ENCODE results near the gene ZNF175. TPM values are rescaled to one million over a fixed set of nuclear protein-coding genes. Genes with fewer than 3 reads are reported as not detected.

Gene ZNF175
- total RNA-seq, 1 donor from 2014 or later: 12.5 TPM

DNA sequence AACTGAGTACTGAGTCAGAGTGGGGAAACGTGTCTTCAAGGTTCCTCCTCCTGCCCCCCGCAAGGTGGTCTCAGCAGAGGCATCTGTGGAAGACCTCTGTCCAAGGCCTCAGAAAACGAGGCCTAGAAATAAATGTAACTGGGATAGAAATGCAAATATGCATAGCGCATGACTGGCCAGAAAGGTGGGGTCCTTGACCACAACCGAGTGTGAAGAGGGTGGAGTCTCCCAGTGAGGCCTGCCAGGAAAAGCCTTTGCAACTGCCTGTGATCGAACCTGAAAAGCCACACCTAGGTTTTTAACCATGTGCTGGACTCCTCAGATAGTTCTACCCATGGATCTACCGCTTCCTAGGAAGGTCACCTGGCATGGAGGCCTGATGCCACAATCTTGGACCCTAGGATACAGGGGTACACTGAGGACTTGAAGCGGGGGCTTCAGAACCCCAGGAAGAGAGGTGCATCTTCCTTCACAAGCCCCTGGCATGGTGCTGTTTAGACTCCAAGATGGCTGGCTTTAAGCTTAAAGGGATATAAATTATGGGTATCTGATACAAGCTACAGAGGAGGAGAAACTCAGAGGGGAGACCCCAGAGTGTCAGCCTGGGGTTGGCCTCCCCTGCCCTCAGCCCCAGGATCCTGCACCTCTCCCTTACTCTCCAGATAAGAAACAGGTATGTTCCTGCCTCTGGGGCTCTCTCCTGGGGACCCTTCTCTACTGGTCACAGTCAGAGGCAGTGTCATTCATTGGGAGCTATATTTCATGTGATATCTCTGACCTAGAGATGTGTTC lies 21.4 kb upstream of the ZNF175 start:
- DNase-seq (ENCODE audit: low read depth): no peak

DNA sequence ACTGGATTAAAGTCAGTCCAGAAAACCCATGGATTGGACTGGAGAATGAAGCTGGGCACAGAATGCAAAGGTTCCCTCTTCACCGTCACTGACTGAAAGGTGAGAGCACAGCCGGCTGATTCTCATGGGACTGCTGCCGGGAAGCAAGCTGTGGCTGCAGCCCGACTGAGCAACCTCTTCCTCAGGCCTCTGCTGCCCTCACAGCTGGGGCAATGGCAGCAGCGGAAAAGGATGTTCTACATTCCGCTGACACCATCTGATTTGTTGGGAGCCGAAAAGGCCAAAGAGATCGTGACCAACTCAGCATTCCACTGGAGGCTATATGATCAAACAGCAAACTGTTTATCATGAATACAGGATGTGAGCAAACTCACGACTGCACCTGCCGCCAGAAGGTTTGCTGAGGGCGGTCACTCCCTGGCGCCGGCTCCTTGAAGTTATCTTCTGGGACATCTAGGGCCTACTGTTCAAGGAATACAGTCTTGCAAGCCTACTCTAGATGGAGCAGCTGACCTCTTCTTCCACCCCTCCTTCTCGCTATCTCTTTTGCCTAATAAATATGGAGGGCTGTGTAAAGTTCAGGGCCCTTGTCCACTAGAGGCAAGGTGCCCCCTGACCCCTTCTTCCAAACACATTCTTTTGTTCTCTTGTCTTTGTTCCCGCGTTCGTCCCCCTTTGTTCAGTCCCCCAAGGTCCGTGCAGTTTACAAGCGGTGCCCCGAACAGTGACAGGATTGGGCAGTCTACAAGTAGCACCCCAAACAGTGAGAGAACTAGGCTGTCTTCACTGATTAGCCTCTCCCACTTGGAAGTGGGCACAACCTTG lies 20.0 kb upstream of the ZNF175 start:
- no peak for DNase-seq (ENCODE audit: low read depth)

DNA sequence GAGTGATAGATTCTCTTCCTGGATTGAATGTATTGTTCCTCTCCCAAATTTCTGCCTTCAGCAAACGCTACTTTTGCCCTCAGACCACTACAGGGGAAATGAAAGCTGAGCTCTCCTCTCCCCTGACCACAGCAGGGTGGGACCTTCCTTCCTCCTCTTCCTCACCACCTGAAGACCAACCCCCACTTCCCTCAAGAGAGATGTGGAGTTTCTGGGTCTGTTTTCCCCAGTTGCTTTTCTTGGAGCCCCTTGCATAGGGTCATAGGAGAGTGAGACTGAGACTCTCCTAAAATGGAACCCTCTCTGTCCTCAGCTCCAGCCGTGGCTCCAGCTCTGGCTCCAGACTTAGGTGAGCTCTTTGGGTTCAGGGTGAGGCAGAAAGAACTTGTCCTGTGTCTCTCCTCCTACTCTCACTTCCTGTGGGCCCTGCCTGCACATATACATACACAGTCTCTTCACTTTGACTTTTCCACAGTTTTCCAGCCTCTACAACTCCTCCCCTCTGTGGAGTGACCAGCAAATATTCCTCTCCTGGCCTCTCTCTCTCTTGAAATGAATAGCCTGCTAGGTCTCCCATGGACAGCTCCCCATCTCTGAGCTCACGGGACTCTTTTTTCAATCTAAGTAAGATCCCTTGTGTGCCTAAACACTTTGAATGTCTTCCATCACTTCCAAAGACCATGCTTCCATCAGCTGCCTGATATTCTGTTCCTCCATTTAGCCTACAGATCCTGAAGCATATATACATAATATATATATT lies 19.2 kb upstream of the ZNF175 start:
- DNase-seq (ENCODE audit: low read depth): no peak

DNA sequence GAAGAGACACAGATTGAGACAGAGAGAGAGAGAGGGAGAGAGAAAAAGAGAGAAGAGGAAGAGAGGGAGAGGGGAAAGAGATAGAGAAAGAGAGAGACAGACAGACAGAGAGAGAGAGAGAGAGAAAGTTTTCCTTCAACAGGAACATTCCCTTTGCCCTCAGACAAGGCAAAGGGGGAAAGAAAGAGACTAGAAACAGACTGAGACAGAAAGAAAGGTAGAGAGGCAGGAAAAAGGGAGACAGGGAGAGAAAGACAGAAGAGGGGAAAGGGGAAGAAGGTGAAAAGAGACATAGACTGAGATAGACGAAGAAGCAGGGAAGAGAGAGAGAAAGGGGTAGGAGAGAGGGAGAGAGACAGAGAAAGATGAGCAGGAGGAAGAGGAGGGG lies 18.5 kb upstream of the ZNF175 start:
- no peak for DNase-seq (ENCODE audit: low read depth)

DNA sequence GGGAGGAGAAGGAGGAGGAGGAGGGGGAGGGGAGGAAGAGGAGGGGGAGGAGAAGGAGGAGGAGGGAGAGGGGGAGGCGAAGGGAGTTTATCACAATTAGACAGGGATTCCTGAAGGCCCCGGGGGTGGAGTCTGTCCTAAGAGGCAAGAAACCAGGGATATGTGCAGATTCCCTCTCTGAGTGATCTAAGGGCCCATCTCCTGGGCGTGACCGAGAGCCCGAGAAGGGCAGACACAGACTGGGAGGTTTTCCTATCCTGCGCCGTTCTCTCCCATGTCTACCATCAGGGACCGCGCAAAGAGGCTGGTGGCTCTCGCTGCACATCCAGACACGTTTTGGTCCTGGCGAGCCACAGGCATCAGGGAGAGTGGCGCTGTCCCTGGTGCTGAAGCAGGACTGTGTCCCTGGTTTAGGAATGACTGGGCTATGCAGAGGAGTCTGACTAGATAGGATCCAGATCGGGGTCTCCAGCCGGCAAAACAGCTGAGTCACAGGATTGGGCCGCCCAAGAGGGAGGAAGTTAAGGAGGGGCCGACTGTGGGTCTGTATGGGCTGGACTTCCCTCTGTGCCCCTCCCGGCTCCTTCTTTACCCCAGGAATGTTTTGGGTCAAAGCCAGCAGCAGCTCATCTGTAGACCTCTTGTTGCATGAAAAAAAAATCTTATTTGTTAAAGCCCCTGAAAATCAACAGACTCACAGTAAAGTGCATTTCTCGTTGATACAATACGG lies 17.9 kb upstream of the ZNF175 start:
- DNase-seq (ENCODE audit: low read depth): peak; percentile 15

DNA sequence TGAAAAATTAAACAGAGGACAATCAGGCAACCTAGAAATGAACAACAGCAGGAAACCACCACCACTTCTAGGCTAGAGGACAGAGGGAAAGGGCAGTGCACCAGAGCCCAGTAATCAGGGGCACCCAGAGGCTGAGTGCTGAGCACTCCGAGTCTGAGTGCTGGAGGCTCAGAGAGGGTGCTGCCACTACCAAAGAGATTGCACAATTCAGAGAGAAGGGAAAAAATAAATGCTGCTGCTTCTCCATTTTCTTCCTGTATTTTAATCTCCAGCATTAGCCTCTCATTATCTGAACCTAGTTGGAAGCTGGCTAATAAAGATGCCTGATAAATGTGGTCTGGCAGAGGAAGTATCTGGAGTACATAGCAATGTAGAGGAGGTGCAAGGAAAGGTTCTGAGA lies 11.8 kb upstream of the ZNF175 start:
- DNase-seq (ENCODE audit: low read depth): no peak

DNA sequence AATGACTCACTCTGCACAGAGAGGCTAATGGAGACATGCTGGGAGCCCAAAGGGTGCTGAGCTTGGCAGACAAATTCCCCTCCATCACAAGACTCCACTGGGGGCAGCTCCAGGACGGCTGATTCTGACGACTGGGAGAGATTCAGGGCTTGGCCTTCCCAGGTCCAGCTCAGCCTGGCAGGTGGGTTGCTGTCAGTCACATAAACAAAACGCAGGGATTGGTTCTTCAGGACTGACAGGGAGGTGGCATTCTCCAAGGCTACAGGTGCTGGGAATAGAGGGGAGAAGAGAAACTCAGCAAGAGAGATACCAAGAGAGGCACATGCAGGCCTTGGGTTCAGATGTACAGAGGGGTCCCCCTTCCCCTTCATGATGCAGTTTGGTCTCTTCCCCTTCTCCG lies 10.7 kb upstream of the ZNF175 start:
- DNase-seq (ENCODE audit: low read depth): no peak

DNA sequence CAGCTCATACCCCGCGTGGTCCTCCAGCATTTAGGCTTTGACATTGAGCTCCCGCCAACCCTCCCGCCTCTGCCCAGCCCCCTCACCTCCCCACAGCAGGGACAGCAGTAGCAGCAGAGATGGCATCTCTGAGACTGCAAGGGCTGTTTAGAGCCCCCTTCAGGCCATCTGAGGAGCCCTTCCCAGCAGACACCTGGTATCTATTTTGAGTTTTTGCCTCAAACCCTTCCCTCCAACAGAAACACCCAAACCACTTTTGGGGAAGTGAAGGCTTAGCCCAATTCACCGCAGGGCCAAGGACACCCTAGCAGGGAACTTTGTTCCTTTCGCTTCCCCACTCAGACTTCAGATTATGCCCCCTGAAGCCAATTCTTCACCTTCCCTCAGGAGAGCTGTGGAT lies 6.3 kb upstream of the ZNF175 start:
- no peak for DNase-seq (ENCODE audit: low read depth)

DNA sequence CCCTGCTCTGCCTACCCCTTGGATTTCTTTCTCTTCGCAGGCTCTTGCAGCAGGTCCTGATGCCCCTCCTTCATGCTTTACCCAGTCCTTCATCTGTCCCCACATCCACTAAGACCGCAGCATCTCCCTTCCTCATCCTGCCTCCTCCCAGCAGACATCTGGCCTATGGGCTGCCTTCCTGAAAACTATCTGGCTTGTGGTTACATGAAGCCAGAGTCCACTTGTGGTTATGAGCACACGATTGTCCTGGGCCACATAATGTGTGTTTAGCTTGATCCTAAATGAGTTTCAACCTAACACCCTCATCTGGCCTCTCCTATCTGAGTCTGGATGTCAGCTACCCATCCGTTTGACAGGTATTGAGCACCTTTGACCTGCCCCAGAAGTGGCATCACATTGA lies 5.5 kb upstream of the ZNF175 start:
- no peak for DNase-seq (ENCODE audit: low read depth)

DNA sequence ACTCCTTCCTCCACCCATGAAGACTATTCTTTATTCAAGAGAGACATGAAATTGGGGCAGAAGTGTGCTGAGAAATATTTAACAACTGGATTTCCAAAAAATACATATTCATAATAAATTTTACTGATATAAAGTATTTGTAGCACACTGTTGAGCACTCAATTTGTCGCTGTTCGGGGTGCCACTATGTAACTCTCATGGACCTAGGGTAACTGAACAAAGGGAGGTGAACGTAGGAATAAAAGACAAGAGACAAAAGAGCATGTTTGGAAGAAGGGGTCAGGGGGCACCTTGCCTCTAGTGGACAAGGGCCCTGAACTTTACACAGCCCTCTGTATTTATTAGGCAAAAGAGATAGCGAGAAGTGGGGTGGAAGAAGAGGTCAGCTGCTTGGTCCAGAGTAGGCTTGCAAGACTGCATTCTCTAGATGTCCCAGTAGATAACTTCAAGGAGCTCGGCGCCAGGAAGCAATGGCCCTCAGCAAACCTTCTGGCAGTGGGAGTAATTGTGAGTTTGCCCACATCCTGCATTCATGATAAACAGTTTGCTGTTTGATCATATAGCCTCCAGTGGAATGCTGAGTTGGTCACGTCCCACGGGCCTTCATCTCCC lies 4.5 kb upstream of the ZNF175 start:
- DNase-seq (ENCODE audit: low read depth): no peak

DNA sequence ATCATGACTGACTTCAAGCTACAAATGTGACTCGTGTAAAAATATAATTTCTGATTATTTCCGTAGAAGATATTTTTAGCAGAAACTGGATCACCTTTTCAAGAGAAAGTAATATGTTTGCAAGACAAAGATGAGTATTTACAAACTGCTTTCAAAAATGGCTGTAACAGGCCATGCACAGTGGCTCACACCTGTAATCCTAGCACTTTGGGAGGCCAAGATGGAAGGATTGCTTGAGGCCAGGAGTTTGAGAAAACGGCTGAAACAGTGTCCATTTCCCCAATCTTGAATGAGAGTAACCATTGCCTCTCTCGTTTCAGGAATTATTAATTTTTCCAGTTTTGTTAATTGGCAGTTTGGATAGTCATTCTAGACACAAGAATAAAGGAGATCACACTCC lies 3.5 kb upstream of the ZNF175 start:
- DNase-seq (ENCODE audit: low read depth): no peak

DNA sequence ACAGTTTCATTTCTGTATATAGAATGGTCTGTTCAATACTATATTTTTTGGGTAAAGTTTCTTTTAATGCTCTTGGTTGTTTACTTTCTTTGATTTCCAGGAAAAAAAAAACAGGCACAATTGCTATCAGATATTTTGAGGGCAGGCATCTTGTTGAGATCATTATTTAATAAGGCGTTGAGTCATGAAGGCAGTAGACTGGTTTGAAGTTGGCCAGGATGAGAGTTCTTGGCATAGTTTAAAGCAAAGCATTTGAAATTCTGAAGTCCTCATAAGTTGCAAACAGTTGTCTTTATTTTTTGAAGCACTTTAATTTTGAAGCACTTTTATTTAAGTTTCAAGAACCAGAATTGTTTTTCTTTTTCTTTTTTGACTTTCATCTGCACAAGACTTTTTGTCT lies 2.6 kb upstream of the ZNF175 start:
- DNase-seq (ENCODE audit: low read depth): no peak

DNA sequence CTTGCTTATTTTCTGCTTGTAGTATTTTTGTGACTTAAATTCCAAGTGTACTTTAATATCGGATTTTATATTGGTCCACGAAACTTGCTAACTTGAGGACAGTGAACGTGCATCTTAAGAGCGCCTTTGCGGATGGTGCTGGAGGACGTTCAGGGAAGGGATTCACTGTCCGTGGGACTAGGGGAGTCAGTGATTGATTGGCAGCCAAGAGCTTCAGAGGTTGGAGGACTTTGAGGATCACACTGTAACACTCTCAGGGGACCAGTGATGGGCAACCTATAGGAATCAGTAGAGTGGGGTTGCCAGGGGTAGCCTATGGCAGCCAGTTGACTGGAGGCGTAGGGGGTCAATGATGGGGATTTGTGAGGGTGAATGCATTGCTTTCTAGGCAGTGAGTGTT lies 516 bp downstream of the ZNF175 start:
- DNase-seq (ENCODE audit: low read depth): peak; percentile 9

DNA sequence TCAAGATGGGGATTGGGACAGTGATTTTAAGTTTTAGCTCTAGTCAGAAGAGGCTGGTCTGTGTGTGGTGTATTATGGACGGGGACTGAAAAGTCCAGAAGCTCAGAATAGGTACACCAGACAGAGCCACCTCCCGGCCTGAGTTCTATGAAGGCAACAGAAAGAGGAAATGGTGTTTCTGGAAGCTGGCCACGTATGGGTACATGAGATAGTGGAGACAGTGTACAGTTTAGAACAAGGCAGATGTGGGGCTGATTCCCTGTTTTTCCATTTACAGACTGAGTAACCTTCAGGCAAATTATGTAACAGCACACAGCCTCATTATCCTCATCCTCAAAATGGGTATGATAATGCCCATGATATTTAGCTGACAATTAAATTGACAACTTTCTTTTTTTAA lies 1.3 kb downstream of the ZNF175 start:
- DNase-seq (ENCODE audit: low read depth): no peak

DNA sequence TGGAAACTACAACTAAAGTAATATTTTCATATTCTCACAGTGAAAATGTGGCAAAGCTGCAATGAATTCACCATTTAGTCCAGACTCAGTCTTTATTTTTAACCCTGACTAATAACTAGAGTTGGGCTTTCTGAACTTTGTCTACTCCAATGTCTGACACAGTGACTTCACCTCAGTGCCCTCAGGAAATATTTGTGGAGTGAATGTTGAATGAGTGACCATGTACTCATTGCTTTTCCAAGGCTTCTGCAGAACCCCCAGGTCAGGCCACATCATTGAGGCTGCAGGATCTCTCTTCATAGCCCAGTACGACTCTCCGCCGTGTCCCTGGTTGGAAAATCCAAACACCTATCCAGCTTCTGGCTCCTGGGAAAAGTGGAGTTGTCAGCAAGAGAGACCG lies 1.8 kb downstream of the ZNF175 start:
- peak; percentile 32 for DNase-seq (ENCODE audit: low read depth)

DNA sequence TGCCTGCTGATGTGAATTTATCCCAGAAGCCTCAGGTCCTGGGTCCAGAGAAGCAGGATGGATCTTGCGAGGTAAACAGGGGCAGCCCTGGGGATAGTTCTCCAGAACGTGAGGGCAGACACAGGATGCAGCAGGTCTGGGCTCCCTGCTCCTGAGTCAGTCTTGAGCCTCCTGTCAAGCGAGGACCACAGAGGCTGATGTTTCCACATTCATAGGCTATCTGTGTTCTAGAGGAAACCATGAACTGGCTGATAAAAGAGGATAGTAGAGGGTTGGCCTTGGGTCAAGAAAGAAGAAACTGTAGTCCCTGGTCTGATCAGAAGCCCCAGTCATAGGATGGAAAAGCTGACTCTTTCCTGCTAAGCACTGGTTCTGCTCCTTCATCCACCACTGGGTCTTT lies 2.2 kb downstream of the ZNF175 start:
- no peak for DNase-seq (ENCODE audit: low read depth)

DNA sequence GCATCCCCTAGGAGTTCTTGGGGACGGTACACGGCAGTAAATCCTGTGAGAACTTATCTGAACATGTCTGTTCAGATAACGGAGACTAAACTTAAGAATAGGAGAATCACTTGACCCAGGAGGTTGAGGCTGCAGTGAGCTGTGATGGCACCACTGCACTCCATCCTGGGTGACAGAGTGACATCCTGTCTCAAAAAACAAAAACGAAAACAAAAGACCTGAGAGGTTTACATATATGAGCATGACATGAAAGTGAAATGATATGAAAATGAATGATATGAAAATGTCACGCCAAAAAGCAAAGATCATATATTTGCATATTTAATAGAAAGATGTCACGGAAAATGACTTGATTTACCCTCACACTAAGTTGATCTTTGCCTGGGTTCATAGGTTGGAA lies 5.8 kb downstream of the ZNF175 start:
- DNase-seq (ENCODE audit: low read depth): no peak

DNA sequence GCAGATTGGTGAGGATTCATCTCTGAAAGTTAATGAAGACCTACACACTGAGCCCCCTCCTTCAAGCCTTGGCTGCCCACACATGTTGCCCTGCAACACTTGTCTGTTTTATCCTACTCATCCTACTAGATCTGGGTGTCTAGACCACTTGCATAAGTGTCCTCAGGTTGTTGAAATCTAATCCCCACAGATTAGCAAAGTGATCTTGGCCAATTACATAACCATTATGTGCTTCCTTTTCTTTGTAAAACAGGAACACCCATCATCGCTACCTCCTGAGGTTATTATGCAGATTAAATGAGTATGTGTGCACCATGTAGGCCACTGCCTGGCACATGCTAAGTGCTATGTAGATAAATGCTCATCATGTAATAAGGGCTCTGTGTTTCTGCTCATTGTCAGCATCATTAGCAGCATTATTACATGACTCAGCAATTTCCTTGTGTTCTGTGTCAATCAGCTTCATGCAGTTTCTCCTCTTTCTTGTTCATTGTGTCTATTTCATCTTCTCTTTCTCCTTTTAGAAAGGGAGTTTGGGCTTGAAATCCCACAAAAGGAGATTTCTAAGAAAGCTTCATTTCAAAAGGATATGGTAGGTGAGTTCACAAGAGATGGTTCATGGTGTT lies 15.1 kb downstream of the ZNF175 start:
- no peak for DNase-seq (ENCODE audit: low read depth)

DNA sequence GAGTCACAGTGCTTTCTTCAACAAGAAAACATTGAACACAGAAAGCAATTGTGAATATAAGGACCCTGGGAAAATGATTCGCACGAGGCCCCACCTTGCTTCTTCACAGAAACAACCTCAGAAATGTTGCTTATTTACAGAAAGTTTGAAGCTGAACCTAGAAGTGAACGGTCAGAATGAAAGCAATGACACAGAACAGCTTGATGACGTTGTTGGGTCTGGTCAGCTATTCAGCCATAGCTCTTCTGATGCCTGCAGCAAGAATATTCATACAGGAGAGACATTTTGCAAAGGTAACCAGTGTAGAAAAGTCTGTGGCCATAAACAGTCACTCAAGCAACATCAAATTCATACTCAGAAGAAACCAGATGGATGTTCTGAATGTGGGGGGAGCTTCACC lies 15.7 kb downstream of the ZNF175 start:
- no peak for DNase-seq (ENCODE audit: low read depth)

DNA sequence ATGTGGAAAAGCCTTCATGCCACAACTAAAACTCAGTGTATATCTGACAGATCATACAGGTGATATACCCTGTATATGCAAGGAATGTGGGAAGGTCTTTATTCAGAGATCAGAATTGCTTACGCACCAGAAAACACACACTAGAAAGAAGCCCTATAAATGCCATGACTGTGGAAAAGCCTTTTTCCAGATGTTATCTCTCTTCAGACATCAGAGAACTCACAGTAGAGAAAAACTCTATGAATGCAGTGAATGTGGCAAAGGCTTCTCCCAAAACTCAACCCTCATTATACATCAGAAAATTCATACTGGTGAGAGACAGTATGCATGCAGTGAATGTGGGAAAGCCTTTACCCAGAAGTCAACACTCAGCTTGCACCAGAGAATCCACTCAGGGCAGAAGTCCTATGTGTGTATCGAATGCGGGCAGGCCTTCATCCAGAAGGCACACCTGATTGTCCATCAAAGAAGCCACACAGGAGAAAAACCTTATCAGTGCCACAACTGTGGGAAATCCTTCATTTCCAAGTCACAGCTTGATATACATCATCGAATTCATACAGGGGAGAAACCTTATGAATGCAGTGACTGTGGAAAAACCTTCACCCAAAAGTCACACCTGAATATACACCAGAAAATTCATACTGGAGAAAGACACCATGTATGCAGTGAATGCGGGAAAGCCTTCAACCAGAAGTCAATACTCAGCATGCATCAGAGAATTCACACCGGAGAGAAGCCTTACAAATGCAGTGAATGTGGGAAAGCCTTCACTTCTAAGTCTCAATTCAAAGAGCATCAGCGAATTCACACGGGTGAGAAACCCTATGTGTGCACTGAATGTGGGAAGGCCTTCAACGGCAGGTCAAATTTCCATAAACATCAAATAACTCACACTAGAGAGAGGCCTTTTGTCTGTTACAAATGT lies 16.4 kb downstream of the ZNF175 start:
- DNase-seq (ENCODE audit: low read depth): no peak
